Stimulated activated CD4-positive, alpha-beta T cell treated with anti-CD3 and anti-CD28 coated beads, TNF-alpha, amount 100 ng/mL, for 24 hours (primary cell): ENCODE results near the gene TIMP4.
A peak's percentile ranks its signal among the peaks of the same experiment; 100 is the strongest.

Experiments
- DNase-seq, 3 experiments: peaks; one replicate each; pipeline ENCODE4 v3.0.0-alpha.2; 2020; ENCODE audit warnings: low read depth in 3 of 3

TIMP4 gene

DNA sequence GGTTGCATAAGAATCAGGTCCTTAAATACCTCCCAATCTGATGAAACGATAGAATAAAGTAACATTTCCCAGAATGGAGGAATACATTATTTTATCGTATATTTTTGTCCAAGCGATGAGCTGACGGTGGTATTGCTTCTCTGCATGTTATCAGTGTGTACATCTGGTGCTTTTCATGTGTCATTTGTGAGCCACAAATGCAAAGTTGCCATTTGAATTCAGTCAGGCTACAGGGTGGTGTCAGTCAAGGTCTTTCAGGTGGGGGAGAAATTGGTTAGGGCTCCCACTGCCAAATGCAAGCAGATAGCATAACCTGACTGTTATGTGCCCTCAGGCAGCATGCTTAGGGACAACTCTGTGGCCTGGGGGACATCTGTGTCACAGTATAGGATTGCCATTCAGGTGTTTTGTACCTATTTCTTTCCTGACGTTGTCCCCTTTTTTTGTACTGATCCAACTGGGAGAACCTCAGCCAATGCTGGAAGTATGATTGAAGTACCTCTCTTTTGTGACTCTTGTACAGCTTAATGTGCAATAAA is 26.5 kb upstream of the TIMP4 start:
- no peak for DNase-seq

DNA sequence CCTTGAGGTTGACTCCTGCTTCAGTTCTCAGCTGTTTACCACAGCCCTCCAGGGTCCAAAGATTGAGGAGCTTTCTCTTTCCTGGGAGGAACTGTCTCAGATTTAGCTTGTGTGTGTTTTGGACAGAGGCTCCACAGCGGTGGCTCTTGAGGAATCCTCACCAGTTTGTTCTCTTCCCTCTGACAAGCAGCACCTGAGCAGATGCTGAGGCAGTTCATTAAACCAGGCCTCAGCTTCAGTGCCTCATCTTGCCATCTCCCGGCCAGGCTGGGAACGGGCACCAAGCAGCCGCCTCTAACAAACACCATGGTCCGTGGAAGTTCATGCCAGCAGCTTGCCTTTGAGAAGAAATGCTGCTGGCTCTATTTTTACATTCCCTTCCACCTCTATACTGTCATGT is 25.8 kb upstream of the TIMP4 start:
- no peak for DNase-seq

DNA sequence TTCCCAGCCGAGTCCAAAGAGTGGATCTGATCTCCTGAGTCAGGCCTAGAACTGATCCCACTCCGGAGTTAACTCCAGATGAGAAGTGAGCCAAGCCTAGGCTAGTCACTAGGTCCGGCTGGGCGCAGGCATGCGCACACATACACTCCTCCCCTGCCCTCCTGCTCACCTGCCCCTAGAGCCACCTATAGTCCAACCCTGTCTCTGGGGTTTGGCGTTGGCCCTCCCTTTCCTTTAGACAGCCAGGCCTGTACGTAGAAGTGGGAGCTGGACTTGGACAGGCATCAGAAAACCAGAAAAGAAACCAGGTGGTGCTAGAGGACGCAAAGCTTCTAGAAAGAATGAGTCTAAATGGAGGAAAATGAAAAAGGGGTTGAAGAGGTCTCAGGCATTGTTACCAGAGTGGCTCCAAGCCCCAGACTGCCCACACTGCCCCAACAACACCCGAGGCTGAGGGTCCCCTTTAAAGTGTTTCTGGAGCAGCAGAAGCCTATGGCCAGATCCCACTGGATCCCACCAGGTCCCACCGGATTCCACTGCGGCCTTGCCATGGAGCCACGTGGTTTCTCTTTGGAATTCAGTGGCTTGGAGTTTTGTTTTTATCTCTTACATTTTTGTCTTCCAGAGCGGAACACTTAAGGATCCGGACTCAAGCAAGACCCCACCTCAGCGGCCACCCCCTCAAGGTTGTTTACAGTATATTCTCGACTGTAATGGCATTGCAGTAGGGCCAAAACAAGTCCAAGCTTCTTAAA is 24.2 kb upstream of the TIMP4 start:
- no peak for DNase-seq

DNA sequence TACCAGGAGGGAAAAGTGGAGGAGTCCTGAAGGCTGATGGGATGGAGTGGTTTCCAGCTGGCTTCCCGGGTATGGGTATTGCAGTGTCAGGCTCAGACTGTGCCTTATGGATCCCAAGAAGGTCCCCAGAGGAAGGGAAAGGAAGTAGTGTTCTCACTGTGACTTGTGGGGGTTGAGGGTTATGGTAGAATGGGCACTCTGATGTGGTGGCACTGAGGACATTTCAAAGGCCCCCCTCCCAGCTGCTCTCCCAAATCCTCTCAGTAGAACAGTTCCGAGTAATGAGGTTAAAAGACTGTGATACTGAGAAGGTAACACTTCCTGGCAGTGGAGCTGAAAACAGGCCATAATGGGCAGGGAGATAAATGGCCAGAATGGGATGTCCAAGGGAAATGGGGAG is 23.1 kb upstream of the TIMP4 start:
- no peak for DNase-seq

DNA sequence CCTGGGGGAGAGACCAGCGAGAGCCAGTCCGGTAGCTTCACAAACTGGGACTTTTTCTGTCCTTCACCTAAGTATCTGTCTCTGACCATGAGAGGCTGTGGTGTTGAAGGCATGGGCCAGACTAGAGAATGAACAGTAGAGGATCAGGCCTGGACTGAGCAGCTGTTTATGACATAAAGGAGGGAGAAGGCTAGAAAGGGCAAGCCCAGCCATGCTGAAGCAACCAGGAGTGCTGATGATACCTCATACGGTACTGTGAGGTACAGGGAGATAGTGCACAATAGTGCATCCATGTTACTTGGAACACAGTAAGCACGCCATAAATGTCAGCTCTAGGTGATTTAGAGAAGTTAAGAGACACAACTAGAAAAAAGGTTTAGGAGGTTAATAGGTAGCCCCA is 22.6 kb upstream of the TIMP4 start:
- DNase-seq = no peak

DNA sequence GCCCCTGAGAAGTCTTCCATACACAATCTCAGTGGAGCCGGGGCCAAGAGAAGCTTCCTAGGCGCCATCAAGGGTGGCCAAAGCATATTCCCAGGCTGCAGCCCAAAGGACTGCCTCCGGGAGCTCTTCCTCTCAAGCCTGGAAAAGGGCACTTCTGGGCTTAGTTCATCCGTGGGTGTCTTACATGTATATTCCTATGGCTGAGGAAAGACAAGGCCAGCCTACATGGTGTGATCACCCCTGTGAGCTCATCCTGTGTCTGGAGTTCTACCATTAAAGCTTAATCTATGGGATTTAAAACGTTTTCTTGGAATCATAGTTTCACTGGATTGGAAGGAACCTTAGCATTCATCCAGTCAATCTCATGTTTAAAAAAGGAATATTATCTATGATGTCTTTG is 21.9 kb upstream of the TIMP4 start:
- DNase-seq = no peak

DNA sequence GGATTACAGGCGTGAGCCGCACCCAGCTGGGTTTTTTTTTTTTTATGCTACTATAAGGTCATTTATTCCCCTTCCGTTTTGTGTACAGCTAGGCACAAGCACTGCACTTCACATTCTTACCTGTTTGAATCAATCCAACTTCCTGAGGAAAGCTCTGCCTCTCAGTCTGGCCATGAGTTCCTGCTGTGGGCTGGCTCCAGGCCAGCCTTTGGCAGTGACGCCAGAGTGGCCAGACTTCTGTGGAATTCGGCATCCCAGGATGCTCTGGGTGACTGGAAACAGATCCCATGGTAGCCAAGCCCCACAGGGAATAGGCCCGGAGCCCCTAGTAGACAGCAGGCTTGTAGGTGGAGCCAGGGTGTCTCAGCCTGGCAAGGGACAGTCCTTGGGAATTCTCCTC is 21.5 kb upstream of the TIMP4 start:
- DNase-seq = no peak

DNA sequence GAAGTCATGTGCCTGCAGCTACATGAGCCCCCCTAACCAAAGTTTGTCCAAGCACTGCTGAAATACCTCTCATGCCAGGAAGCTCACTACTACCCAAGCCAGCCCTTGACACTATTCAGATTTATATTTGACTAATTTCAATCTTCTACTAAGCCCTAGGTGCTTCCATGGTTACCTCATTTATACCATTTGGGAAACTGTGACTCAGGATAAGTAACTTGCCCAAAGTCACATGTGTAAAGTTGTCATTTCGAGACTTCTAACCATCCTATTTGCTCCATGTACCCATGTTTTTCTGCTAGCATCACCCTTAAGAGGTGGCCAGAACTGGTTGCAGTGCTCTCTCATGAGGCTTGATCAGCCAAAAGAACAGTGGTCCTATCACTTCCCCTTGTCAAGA is 20.7 kb upstream of the TIMP4 start:
- DNase-seq = no peak

DNA sequence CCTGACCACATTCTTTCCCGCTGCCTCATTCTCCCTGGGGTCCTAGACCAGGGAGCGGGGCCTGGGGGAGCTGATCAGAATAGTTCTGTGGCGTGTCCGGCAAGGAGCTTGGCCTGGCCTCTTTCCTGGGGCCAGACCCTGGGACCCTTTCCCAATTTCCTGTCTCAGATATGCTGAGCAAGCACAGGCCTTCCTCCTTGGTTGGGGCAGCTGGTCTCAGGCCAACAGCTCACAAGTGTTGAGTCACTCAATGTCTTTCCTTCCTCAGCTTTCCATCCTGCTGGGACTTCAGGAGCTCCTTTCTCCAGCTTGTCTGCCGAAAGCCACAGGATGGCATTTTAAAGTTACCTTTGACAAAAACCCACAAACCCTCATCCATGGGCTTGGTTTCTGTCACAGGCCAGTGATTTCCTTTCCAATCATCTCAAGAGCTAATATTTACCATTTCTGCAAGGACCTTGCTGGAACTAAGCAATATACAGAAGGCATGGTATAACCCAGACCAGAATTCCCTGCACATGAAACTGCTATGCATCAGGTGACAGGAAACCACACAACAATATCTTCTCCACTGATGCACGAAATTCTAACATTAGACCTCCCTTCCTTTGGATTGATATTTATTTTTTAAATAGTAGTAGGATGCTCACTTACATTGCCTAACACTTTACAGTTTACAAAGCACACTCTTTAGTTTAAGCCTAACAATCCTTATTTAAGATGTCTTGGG is 19.5 kb upstream of the TIMP4 start:
- DNase-seq = no peak

DNA sequence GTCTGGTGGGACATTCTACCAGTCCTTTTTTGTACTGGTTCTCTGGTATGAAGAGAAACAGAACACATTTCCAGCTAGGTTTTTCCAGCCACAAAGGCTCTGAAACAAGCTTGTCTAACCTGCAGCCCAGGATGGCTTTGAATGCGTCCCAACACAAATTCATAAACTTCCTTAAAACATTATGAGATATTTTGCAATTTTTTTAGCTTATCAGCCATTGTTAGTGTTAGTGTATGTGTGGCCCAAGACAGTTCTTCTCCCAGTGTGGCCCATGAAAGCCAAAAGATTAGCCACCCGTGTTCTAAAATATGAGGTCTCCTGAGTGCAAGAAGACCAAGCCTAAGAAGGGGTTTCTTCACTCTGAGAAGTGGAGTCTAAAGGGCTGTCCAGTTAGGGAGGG is 18.4 kb upstream of the TIMP4 start:
- DNase-seq = no peak

DNA sequence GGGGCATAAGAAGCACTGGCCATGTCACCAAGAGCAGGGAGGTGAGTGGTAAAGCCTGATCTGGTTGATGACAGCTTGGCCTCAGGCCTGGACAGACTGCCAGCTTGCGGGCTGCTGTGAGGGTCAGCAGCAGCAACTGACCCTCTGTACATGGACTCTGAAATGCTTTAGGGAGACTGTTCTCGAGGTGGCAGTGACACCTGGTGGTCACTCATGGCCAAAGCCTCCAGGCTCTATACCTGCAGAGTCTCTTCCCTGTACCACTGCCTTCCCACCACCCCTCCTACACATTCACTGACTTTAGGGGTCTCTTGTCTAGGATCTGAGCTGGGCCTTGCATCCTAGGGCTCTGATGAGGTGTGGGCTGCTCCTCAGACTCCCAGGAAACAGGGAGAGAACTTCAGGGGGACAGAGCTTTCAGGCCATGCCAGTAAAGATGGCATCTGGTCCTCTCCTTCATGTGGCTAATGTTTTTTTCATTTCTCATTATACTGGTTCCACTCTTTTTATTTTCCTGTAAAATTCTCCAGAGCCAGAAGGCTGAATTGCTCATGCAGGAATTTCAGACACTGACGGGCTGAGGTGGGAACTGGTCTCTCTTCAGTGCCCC is 17.2 kb upstream of the TIMP4 start:
- peak in 1 of 3 experiments; percentile 30 for DNase-seq

DNA sequence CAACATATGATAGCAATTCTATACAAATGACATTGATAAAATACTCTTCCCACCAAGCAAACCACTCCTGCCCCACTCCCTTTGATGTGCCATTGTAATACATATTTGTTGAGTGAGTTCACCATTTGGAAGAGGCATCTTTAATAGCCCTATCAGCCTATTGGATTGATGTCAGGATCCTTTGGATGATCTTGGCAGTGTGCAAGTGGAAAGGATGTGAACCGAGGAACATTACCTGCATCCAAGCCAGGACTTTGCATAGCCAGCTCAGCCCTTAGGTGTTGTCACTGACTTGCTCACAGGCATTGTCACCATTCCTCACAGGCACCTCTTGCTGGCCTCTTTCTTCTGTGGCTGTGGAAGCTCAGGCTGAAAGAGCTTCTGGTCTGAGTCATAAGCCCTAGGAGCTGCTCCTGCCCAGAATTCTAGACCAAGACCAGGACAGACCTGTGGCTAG is 16.5 kb upstream of the TIMP4 start:
- no peak for DNase-seq

DNA sequence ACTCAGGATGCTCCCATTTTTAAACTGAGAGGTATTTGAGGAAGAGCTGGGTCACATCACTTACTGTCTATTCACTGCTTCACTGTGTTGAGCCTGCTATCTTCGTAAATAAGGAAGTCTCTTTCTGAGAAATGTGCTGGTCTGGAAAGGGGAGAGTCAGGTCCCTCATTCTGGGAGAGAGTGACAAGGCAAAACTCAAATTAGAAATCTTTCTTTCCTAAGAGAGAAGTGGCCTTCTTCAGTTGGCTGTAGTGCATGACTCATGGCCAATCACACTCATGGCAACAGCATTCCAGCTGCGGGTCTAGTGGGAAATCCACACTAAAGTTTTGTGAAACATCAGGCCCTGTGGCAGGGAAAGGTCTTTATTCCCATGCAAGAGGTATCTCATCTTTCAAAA is 11.5 kb upstream of the TIMP4 start:
- no peak for DNase-seq

DNA sequence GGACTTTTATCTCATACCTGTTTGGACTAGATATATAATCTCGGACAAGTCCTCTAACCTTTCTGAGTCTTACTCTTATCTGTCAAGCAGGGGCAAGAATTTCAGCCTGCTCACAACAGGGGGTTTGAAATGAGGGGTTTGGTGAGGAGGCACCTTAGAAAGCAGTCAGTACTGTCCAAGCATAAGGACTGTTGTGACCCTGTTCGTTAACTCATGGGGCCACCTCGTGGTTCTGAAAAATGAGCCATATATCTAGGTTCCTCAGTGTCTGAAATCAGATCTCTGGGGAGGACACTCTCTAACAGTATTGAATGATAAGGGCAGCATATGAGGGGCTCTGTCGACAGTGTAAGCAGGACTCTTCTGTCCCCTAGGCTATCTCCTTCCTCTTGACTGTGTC is 7.2 kb upstream of the TIMP4 start:
- DNase-seq = no peak

DNA sequence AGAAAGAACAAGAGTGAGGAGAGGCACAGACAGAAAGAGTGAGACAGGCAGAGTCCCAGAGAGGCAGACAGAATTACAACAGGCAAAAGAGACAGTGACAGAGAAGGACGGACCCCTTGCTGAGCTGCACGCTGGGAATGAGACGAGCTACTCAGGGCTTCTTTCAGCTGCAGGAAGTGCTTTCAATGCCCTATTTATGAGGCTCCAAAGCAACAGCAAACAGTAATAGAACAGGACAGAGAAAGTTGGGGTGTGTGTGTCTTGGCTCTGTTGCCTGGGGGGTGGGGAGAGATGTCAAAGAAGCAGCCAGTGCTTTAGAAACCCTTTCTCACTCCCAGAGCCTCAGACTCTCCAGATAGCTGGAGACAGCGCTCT is 502 bp upstream of the TIMP4 start:
- no peak for DNase-seq

DNA sequence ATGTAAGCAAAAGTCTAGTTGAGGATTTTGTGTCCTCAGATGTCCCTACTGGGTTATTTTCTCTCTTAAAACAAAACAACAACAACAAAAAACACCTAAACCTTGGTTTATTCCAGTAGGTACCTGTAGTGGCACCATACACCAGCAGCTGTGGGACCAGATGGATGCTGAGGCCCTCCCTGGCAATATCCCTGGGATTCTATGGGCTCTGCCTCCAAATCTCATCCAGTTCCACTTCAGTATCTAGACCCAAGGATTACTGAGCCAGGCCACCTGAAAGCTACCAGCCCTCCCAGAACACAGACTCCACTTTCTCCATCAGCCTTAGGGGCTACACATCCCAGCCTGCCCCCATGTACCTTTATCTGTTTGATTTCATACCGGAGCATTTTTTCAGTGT is 1.7 kb downstream of the TIMP4 start:
- DNase-seq = no peak

DNA sequence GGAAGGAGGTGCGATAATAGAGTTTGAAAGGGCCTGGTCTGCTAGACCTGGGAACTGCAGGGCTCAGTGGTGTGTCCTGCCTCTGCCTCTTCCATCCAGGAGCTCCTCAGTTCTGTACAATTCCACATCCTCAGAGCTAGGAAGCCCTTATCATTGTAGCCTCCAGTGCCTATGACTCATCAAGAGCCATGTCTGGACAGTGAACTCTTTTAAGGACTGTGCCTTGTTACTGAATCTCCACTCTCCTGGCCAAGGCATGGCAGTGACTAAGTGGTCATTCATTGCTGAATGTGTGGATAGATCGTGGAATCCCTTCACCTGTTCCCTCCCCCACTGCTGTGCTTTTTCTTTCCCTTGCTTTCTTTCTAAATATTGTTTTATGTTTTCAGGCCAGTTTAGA is 2.9 kb downstream of the TIMP4 start:
- no peak for DNase-seq

DNA sequence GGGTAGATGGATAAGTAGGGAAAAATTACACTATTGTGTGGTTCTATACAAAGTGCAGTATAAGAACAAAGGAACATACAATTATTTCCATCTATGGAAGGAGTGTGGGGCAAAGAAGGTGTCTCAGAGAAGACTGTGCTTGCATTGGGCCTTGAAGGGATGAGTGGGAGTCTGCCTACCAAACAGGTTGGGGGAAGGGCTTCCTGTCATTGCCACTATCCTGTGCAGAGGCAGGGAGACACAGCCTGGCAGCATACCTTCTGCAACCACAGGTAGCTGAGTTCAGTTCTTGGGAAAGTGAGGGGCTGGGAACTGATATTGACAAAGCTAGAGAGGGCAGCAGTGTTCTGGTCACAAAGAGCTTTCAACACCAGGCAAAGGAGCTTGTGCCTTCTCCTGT is 3.4 kb downstream of the TIMP4 start:
- no peak for DNase-seq

DNA sequence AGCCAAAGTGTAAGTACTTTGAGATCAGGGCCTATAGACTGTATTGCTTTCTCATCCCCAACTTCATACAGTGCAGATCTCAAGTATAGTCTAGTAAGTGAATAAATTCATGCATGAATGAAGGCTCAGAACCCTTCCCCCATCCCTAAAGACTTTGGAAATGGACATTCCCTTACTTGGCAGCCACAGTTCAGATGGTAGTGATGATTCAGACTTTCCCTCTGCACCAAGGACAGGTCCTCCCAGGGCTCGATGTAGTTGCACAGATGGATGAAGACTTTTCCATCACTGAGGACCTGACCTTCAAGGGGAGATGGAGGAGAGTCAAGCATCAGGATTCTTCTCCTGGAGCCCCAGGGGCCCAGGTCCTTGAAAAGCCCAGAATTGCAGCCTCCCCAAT is 4.6 kb downstream of the TIMP4 start:
- DNase-seq = no peak

DNA sequence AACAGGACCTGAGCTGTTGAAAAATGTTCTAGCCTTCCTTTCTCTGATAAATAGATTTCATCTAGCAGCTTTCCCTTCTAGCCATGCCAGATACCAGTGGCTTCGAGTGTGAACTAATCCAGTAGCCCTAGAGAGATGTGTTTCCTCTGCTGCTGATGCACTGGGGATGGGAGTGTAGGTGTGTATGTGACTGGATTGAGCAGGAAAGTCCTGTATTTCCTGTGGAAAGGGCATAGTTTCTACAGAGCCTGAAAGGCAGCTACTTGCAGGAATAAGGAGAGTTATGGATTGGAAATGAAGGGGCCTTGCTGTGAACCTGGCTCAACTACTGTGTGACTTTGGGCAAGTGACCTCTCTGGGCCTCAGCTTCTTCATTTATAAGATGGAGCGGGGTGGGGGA is 8.6 kb downstream of the TIMP4 start:
- DNase-seq = no peak

DNA sequence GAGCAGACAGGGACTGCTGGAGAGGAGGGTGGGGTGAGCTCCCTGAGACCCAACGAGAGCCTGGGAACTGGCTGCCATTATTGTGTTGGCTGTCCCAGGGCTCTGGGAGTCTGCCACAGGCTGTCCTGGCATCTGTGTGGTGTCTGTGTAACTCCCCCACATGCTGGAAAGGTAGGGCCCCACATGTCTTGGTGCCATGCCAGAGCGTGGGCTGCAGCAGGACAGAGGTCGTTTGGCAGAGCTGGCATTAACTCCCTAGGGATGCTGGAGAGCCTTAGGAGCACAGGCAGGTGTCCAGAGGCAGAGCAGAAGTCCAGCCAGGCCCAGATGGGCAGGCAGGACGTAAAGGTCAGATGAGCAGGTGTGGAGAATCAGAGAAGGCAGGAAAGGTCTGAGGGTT is 9.7 kb downstream of the TIMP4 start:
- no peak for DNase-seq

DNA sequence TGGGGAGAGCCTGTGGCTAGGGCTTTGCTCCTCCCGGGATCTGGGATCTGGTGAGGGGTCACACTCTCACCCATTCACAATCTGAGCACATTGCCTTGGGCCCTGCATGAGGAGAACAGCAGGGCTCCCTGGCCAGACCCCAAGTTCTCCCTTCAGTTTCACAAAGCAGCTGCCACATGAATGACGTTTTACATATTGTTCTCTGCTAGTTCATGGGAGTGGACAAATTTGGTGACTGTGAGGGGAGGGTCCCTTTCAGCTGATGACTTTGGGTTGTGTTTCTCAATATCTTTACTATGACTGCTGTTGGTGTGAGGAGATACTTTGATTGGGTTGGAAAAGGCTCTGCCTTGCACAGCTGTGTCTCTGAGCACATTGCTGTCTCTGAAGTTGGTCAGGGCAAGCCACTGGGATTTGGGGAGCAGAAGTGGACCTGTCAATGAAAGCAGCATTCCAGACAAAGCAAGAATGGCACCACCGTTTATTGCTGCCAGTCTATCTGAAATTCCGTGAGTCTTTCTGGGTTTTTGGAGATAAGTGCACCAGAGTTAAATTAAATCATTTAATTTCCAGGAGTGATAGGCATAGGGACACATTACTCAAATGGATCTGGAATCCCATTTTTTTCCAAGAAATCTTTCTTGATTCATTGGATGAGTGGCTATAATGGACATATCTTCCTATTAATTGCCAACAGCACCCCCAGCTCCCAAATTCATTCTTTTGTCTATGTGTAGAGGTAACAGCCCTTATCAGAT is 10.3 kb downstream of the TIMP4 start:
- DNase-seq = no peak
